ENCODE results near the gene CENPO. TPM values are rescaled to one million over a fixed set of nuclear protein-coding genes. Genes with fewer than 3 reads are reported as not detected.
"Not testable (repeated sequence)": the region's sequence is repeated elsewhere in the genome, so short reads cannot be mapped to it uniquely, and the experiment has no call there.

The CENPO gene
- polyA plus RNA-seq, 3 donors = 1.6 to 2.6 (median 2.3) TPM

DNA sequence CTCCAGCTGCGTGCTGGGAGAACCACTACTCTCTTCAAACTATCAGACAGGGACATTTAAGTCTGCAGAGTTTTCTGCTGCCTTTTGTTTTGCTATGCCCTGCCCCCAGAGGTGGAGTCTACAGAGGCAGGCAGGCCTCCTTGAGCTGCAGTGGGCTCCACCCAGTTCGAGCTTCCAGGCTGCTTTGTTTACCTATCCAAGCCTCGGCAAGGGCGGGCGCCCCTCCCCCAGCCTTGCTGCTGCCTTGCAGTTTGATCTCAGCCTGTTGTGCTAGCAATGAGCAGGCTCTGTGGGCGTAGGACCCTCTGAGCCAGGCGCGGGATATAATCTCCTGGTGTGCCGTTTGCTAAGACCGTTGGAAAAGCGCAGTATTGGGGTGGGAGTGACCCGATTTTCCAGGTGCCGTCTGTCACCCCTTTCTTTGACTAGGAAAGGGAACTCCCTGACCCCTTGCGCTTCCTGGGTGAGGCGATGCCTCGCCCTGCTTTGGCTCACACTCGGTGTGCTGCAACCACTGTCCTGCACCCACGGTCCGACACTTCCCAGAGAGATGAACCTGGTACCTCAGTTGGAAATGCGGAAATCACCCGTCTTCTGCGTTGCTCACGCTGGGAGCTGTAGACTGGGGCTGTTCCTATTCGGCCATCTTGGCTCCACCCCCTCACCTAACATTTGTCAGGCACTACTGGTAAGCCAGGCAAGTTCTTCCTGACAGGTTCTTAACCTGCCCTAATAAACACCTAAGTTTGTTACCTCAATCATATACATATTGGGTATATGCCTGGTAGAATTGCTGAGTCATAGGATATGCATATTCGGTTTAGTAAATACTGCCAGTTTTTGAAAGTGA lies 12.8 kb downstream of the CENPO start:
- DNase-seq; H2AFZ ChIP-seq (ENCODE audit: insufficient read depth, low read depth, low read length, poor library complexity, severe bottlenecking); H3K9me3 ChIP-seq (replicated peaks in 1 of 2; ENCODE audit: control insufficient read depth in 1 of 2, insufficient read depth in 1 of 2, low read length in 2 of 2); H3K4me3 Mint-ChIP-seq; intact Hi-C loops (cut with micrococcal nuclease); H3K27ac ChIP-seq (ENCODE audit: low read depth in 1 of 2, low read length in 2 of 2); H3K27me3 ChIP-seq (ENCODE audit: control insufficient read depth in 2 of 2, insufficient read depth in 2 of 2, low read length in 2 of 2); H3K4me1 Mint-ChIP-seq; H3K4me2 ChIP-seq (replicated peaks; ENCODE audit: extremely low read depth, low read length, poor library complexity, severe bottlenecking); H4K20me1 ChIP-seq (ENCODE audit: insufficient read depth, low read length); H3K4me1 ChIP-seq (ENCODE audit: control insufficient read depth in 1 of 2, insufficient read depth in 2 of 2, low read length in 2 of 2); H3K4me3 ChIP-seq (replicated peaks in 1 of 3; ENCODE audit: low read depth in 2 of 3, low read length in 3 of 3); H3K9ac ChIP-seq (ENCODE audit: insufficient read depth, low read length, poor library complexity, severe bottlenecking); H3K27me3 Mint-ChIP-seq (ENCODE audit: low read depth in 3 of 3): not testable (repeated sequence)
- H3K9me3 Mint-ChIP-seq = peaks cover 0 to 12% (median 2%) of the 10 kb centered on the region in 7 donors
- H3K79me2 ChIP-seq (ENCODE audit: insufficient read depth, low read length) = peaks cover 61% of the 10 kb centered on the region
- WGBS (ENCODE audit: insufficient coverage) = 96% methylated on average over 15 of the region's 25 CpGs
- peak overlapping the region in 6 of 7 donors; percentile 23 to 82 (median 42) for H3K27ac Mint-ChIP-seq
- peaks cover 36 to 59% of the 10 kb centered on the region in 2 donors for H3K36me3 Mint-ChIP-seq
- peaks cover 2 to 11% of the 10 kb centered on the region in 2 donors for H3K36me3 ChIP-seq (replicated peaks in 1 of 2; ENCODE audit: control insufficient read depth in 1 of 2, insufficient read depth in 2 of 2, low read length in 2 of 2)

DNA sequence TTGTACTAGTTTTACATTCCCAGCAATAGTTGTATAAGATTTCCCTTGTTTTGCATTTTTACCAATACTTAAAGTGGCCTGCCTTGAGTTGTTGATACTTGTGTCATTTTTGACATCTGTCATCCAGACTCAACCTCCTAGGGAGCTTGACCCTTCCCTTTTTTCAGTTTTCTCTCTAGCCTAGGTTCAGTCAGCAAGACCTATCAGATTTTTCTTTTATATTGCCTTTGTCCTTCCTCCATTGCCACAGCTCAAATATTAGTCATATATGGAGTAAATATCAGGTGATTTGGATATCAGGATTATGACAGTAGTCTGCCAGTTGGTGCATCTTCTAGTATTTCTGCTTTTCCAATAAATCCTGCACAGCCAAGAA lies 13.4 kb downstream of the CENPO start:
- peaks cover 2 to 11% of the 10 kb centered on the region in 2 donors for H3K36me3 ChIP-seq (replicated peaks in 1 of 2; ENCODE audit: control insufficient read depth in 1 of 2, insufficient read depth in 2 of 2, low read length in 2 of 2)
- no peak overlapping the region for H3K4me3 ChIP-seq (replicated peaks in 1 of 3; ENCODE audit: low read depth in 2 of 3, low read length in 3 of 3)
- DNase-seq = no peak
- no peak overlapping the region for H3K4me3 Mint-ChIP-seq
- H3K4me2 ChIP-seq (replicated peaks; ENCODE audit: extremely low read depth, low read length, poor library complexity, severe bottlenecking) = no peak overlapping the region
- H3K27ac ChIP-seq (ENCODE audit: low read depth in 1 of 2, low read length in 2 of 2) = no peak overlapping the region
- peaks cover 0 to 6% of the 10 kb centered on the region in 2 donors for H3K9me3 ChIP-seq (replicated peaks in 1 of 2; ENCODE audit: control insufficient read depth in 1 of 2, insufficient read depth in 1 of 2, low read length in 2 of 2)
- peaks cover 0 to 12% (median 2%) of the 10 kb centered on the region in 7 donors for H3K9me3 Mint-ChIP-seq
- H3K27me3 ChIP-seq (ENCODE audit: control insufficient read depth in 2 of 2, insufficient read depth in 2 of 2, low read length in 2 of 2) = no peaks in the 10 kb centered on the region
- H2AFZ ChIP-seq (ENCODE audit: insufficient read depth, low read depth, low read length, poor library complexity, severe bottlenecking) = no peak overlapping the region
- TF ChIP-seq, protein P1, sequence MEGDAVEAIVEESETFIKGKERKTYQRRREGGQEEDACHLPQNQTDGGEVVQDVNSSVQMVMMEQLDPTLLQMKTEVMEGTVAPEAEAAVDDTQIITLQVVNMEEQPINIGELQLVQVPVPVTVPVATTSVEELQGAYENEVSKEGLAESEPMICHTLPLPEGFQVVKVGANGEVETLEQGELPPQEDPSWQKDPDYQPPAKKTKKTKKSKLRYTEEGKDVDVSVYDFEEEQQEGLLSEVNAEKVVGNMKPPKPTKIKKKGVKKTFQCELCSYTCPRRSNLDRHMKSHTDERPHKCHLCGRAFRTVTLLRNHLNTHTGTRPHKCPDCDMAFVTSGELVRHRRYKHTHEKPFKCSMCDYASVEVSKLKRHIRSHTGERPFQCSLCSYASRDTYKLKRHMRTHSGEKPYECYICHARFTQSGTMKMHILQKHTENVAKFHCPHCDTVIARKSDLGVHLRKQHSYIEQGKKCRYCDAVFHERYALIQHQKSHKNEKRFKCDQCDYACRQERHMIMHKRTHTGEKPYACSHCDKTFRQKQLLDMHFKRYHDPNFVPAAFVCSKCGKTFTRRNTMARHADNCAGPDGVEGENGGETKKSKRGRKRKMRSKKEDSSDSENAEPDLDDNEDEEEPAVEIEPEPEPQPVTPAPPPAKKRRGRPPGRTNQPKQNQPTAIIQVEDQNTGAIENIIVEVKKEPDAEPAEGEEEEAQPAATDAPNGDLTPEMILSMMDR (IDR thresholded peaks at IDR 0.05) = no peak
- no peak overlapping the region for H3K9ac ChIP-seq (ENCODE audit: insufficient read depth, low read length, poor library complexity, severe bottlenecking)
- H3K27me3 Mint-ChIP-seq (ENCODE audit: low read depth in 3 of 3) = no peaks in the 10 kb centered on the region
- H3K79me2 ChIP-seq (ENCODE audit: insufficient read depth, low read length) = peaks cover 64% of the 10 kb centered on the region
- H3K4me1 Mint-ChIP-seq = peaks cover 3% of the 10 kb centered on the region
- H4K20me1 ChIP-seq (ENCODE audit: insufficient read depth, low read length) = no peaks in the 10 kb centered on the region
- no peaks in the 10 kb centered on the region for H3K4me1 ChIP-seq (ENCODE audit: control insufficient read depth in 1 of 2, insufficient read depth in 2 of 2, low read length in 2 of 2)
- H3K27ac Mint-ChIP-seq = peak overlapping the region in 4 of 7 donors; percentile 26 to 43 (median 42)
- peaks cover 35 to 59% of the 10 kb centered on the region in 2 donors for H3K36me3 Mint-ChIP-seq
- intact Hi-C loops (cut with micrococcal nuclease) = no loop called here
